NCI-H146 treated with DMSO at 0.1 percent for 48 hours (cell line): ENCODE results near the gene SND1.

Source experiments
- DNase-seq: peaks from one replicate; lab custom pipeline; 2025; ENCODE audit not compliant: unreplicated experiment; lab: John Stamatoyannopoulos, UW

Gene SND1

GRCh38 chr7:127718340-127718679 lies 66.3 kb downstream of the SND1 start:
- DNase-seq = no peak

GRCh38 chr7:127726476-127726875 lies 74.5 kb downstream of the SND1 start:
- DNase-seq = peak; percentile 5

GRCh38 chr7:127730658-127731276 lies 78.8 kb downstream of the SND1 start:
- DNase-seq = no peak

DNA sequence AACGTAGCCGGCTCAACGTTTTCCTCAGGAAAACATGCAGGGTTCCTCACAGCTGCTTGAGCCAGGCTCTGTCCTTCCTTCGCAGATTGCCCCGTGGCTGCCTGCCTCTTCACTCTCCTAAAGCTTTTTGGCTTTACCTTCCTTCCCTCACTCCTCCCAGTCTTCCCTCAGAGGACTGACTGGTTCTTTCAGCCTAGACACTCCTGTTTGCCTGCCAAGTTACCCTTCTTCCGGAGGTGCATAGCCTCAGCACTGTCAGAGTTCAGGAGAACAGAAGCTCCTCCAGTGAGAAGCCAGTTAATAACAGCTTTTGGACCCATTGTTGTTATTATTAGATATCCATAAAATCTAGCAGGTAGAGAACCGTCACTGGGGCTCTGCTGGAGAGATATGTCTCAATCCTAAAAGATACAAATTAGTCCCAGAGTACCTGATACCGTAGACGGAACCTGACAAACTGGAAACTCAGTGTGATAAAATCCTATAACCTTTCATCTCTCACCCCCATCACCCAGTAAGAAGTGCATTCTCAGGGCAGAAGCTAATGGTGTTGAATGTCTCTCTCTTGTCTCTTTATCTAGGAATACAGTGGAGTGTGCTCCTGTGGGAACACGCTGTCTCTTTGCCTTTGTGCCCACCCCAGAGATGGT lies 79.6 kb downstream of the SND1 start:
- no peak for DNase-seq

GRCh38 chr7:127732306-127732705 lies 80.3 kb downstream of the SND1 start:
- no peak for DNase-seq

GRCh38 chr7:127733986-127734385 lies 82.0 kb downstream of the SND1 start:
- no peak for DNase-seq

- no peak for DNase-seq
Observed at GRCh38 chr7:127736511-127736910, 84.5 kb downstream of the SND1 start.

GRCh38 chr7:127738859-127739258 lies 86.9 kb downstream of the SND1 start:
- no peak for DNase-seq

- no peak for DNase-seq
Observed at GRCh38 chr7:127741764-127742375, 89.9 kb downstream of the SND1 start.

GRCh38 chr7:127745445-127745844 lies 93.5 kb downstream of the SND1 start:
- DNase-seq = no peak

DNA sequence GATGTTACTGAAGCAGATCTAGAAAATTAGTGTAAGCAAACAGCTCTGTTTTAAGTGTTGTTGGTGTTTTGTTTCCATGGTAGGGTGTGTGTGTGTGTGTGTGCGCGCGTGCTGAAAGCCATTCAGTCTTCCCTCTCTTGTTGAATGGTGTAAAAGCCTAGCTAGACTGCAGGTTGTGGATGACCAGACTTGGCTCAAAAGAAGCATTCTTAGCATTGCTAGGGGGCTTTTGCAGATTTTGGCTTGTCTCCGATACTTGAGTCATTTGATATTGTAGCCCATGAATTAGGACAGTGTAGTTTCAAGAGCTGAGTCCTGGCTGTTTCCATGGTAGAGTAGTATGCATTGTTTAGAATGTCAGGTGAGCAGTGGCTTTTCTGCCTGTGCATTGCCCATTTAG lies 99.1 kb downstream of the SND1 start:
- DNase-seq = no peak

DNA sequence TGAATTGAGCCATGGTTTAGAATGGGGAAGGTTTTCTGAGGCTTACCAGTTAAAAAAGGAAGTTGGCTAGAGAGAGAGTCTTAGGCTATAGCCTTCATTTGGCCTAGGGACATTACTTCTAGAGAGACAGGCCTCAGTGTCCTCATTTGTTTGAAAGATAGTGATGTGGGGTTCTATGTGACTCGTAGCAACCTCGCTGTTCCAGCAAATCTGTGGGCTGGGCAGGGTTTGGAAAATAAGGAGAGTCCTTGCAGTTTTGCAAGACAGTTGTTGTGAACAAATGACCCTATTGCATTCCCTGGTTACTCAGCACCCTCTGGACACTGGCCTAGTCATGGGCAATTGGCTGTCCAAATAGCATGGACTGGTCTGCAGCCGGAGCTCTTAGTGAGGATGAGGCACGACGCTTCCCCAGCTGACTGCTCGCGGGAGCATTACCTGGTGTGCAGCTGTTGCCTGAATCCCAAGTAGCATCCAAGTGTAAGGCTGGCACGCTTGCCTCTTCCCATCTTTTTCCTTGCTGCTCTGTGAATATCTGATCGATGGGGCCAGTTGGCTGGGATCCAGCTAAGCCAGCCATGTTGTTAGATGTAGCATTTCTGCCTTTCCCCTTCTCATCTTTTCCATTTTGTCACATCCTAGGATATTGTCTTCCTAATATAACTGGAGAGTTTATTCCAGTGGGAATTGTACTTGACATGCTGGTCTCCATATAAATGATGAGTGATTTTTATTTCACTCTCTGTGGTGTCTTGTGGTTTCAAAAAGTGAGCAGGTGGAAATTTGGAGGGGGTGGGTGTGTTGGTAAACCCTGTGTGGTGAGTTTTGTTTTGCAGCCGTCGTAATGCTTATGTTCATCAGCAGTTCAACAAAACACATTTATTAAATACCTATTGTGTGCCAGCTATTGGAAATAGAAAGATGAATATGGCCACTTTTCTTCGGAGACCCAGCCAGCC lies 99.8 kb downstream of the SND1 start:
- DNase-seq = no peak

DNA sequence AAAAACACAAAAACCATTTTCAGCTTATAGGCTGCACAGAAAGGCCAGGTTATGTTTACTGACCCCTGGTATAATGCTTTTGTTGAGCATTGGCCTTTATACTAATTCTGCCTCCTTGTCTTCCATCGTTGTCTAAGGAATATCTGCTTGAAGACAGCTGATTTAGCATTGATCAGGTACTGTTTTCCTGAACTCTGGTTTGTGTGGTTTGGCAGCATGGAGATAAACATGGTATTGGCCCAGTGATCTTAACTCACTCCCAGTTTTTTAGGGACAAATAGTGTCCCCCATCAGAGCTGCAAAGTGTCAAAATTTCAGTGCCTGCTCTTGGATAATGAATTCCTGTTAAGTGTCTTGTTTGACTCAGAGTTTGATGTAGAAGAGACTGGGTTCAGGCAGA lies 100.8 kb downstream of the SND1 start:
- no peak for DNase-seq

DNA sequence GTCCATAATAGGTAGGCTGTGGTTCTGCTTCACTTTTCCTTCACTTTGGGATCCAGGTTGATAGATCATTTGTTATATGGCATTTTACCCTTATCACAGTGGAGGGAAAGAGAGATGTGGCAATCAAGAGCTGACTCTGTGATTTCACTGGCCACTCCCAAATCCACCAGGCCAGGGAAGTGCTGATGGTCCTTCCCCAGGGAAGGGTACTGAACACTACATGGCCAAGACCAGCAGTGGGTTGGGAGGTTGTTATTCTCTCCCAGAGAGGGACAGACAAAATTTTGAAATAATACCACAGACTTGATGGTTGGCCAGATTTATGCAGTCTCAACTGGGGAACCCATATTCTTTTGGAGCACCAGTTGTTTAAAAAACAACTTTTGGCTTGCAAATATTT lies 102.5 kb downstream of the SND1 start:
- DNase-seq = no peak

- DNase-seq = peak; percentile 72
Observed at GRCh38 chr7:127755521-127755920, 103.5 kb downstream of the SND1 start.

- no peak for DNase-seq
Observed at GRCh38 chr7:127755965-127756364, 104.0 kb downstream of the SND1 start.

DNA sequence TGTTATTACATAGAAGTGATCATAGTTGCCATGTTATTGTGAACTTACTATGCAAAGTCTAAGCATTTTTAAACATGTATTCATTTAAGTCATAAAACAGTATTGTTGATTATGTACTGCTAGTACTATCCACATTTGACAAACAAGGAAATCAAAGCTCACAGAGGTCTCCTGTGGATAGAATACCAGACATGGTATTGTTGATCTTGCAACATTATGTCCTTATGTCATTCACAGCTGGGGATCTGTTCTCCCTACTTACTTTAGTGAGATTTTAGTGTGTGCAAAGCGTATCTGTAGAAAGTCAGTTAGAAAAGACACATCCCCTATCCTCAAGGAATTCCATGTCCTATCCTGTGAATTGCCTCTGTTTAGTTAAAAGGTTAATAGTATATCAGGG lies 106.1 kb downstream of the SND1 start:
- DNase-seq = no peak

DNA sequence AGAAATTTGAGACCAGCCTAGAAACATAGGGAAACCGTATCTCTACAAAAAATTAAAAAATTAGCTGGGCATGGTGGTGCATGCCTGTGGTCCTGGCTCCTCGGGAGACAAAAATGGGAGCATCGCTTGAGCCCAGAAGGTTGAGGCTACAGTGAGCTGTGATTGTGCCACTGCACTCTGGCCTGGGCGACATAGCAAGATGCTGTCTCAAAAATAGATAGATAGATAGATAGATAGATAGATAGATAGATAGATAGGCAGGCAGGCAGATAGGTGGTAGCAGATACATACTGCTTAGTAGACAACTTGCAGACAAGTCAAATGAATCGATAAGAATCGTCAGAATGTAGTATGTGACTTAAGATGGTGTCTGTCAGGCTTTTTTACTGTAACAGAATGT lies 106.9 kb downstream of the SND1 start:
- no peak for DNase-seq

DNA sequence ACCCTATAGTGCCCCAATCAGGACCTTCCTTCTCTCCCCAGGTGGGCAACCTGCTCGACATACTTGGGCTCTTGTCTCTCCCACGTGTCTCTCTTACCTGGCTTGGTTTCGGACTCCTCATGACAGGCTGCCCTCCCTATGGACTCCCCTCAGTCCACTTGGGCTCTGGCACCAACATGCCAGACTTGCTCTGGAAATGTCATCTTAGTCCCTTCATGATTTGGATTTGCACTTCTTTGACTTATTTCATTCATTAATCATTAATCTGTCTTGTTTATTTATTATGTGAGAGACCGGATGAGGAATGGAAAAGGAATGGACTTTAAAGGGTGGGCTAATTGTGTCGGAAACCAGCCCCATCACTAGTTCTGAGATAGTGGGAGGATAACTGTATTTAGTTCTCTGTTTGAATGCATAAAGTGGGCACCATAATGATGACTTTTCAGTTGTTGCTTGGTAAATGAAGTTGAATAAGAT lies 108.0 kb downstream of the SND1 start:
- DNase-seq = no peak

DNA sequence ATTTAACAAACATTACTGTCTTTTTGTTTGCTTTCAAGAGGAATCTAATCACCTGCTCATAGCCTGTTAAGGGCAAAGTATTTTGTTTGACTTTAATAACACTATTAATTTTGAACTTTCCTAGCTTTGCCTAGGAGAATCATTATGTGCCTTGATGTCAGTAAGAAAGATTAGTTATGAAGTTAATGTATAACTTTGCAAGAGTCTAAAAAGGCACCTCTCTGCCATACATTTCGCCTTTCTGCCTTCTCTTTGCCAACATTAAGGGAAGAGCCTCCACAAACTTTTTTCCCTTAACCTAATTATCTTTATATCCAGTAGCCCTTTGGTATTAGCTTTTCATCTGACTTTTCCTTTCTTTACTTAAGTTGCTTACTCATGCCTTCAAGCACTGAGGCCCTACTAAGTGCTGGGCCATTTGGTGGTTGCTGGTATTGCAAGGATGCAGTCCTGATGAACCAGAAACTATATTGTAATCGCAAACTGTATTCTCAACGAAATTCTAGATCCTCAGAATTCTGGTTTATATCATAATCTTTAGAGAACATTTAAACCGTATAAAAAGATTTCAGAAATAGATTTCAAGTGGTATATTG lies 108.5 kb downstream of the SND1 start:
- no peak for DNase-seq

- no peak for DNase-seq
Observed at GRCh38 chr7:127761196-127761595, 109.2 kb downstream of the SND1 start.
